K562 (cell line): ENCODE results near the gene NPB. TPM values are rescaled to one million over a fixed set of nuclear protein-coding genes. Genes with fewer than 3 reads are reported as not detected.

Experiments used
- BRCA1 ChIP-seq, 2 experiments: fragments of 450-650 bp in 1 of 2; sonication (generic) in 1 of 2; formaldehyde crosslinking in 1 of 2; IDR thresholded peaks; 2 replicates each; pipeline versions ENCODE4 v1.5.0 to v1.6.1; 2017 to 2020; ENCODE audit warnings: mild to moderate bottlenecking in 1 of 2, missing genetic modification reagents in 1 of 2
- C11orf30 ChIP-seq: fragments of 450-650 bp; IDR thresholded peaks from 2 replicates; pipeline ENCODE4 v1.6.1; 2016; ENCODE audit warnings: low read depth, mild to moderate bottlenecking
- CBX5 ChIP-seq: IDR thresholded peaks from 2 replicates; pipeline ENCODE4 v1.6.1; 2014; ENCODE audit warnings: low read depth, borderline replicate concordance
- CBX8 ChIP-seq: fragments of 200-600 bp; sonication (generic); IDR thresholded peaks from 2 replicates; pipeline ENCODE4 v1.6.1; 2012; ENCODE audit warnings: borderline replicate concordance, mixed run types, low read depth, mild to moderate bottlenecking, moderate library complexity, mixed read lengths, low read length, control low read depth, inconsistent platforms; ENCODE audit not compliant: poor library complexity, severe bottlenecking; ENCODE audit errors: extremely low read depth
- COPS2 ChIP-seq: fragments of 450-650 bp; conservative IDR thresholded peaks from 2 replicates; pipeline ENCODE4 v1.6.1; 2016; ENCODE audit warnings: mild to moderate bottlenecking, moderate library complexity
- CREBBP ChIP-seq: IDR thresholded peaks from one replicate; pipeline ENCODE4 v1.6.1; 2012; ENCODE audit warnings: low read depth, mild to moderate bottlenecking, control low read depth, inconsistent platforms, low read length
- CTCF ChIP-seq, 3 experiments: IDR thresholded peaks in 2 of 3; conservative IDR thresholded peaks in 1 of 3; 2 replicates each; pipeline ENCODE4 v1.5.1; 2011 to 2012; ENCODE audit warnings: low read length in 3 of 3, mild to moderate bottlenecking in 3 of 3, control low read depth in 2 of 3, improper control_type of control experiment in 1 of 3, inconsistent platforms in 1 of 3, low read depth in 1 of 3, mixed read lengths in 1 of 3, moderate library complexity in 1 of 3; ENCODE audit not compliant: insufficient read depth in 2 of 3
- CUX1 ChIP-seq: fragments of 200-800 bp; sonication (Bioruptor generic); IDR thresholded peaks from 2 replicates; pipeline ENCODE4 v1.6.1; 2016; ENCODE audit warnings: missing genetic modification characterization, missing compliant biosample characterization
- HLTF ChIP-seq: fragments of 450-650 bp; IDR thresholded peaks from 2 replicates; pipeline ENCODE4 v1.6.1; 2016
- HNRNPH1 ChIP-seq: fragments of 200-400 bp; formaldehyde crosslinking; optimal IDR thresholded peaks from 2 replicates; pipeline ENCODE3; 2017; ENCODE audit warnings: low read depth, mild to moderate bottlenecking, low read length, moderate library complexity
- KLF16 ChIP-seq: IDR thresholded peaks from 2 replicates; pipeline ENCODE4 v1.6.1; 2016; ENCODE audit warnings: antibody characterized with exemption
- MEF2A ChIP-seq: IDR thresholded peaks from 2 replicates; pipeline ENCODE4 v1.6.1; 2011; ENCODE audit warnings: low read depth, mild to moderate bottlenecking, low read length, moderate library complexity; ENCODE audit not compliant: control insufficient read depth
- MEIS2 ChIP-seq: fragments of 450-650 bp; IDR thresholded peaks from 2 replicates; pipeline ENCODE4 v1.6.1; 2014; ENCODE audit warnings: mild to moderate bottlenecking; ENCODE audit not compliant: partially characterized antibody
- NCOR1 ChIP-seq: fragments of 450-650 bp; IDR thresholded peaks from 2 replicates; pipeline ENCODE4 v1.6.1; 2016; ENCODE audit warnings: mild to moderate bottlenecking, moderate library complexity
- TAF15 ChIP-seq: fragments of 200-400 bp; formaldehyde crosslinking; IDR thresholded peaks from 2 replicates; pipeline ENCODE4 v1.6.1; 2017; ENCODE audit warnings: mild to moderate bottlenecking, low read depth, low read length, moderate library complexity
- TCF3 ChIP-seq: sonication (generic); formaldehyde crosslinking; IDR thresholded peaks from 2 replicates; pipeline ENCODE4 v1.4.0; 2020; ENCODE audit warnings: mild to moderate bottlenecking, missing genetic modification reagents
- ZC3H4 ChIP-seq: sonication (generic); formaldehyde crosslinking; IDR thresholded peaks from 2 replicates; pipeline ENCODE4 v1.9.0; 2021; ENCODE audit warnings: missing genetic modification reagents, borderline replicate concordance
- ZEB2 ChIP-seq: fragments of 450-650 bp; IDR thresholded peaks from 2 replicates; pipeline ENCODE4 v1.6.1; 2016
- ZNF699 ChIP-seq: fragments of 250-450 bp; sonication (Bioruptor Pico); IDR thresholded peaks from 2 replicates; pipeline ENCODE4 v1.8.0; 2021; ENCODE audit warnings: mild to moderate bottlenecking, moderate library complexity; ENCODE audit not compliant: insufficient replicate concordance
- ZNF766 ChIP-seq: fragments of 200-800 bp; sonication (Bioruptor generic); conservative IDR thresholded peaks from 2 replicates; pipeline ENCODE4 v1.6.1; 2016; ENCODE audit warnings: missing genetic modification characterization, missing compliant biosample characterization
- polyA plus RNA-seq, 8 experiments: library from polyadenylated mRNA; depleted of rRNA in 4 of 8; stranded (reverse) in 5 of 8; unstranded in 3 of 8; fragments of >200 nt; fragmentation: Nextera tagmentation in 2 of 8; fragmentation: Illumina TruSeq in 1 of 8; extraction: Ambion mirVana in 2 of 8; extraction: Trizol in 1 of 8; gene quantifications; 2 replicates each; pipeline versions ENCODE4 v1.2.1 to v1.2.3, GENCODE V29; 2011 to 2014; ENCODE audit warnings: inconsistent platforms in 1 of 8, missing spikeins in 1 of 8
- total RNA-seq, 7 experiments: library from RNA; depleted of rRNA in 6 of 7; stranded (reverse); fragments of >200 nt in 6 of 7; fragmentation: Illumina TruSeq in 2 of 7; extraction: Trizol in 2 of 7; gene quantifications; 2 replicates each; pipeline versions ENCODE4 v1.2.1 to v1.2.3, GENCODE V29; 2011 to 2021; ENCODE audit warnings: low replicate concordance in 1 of 7

The NPB gene
- total and polyA plus RNA-seq, 9 of the 15 experiments (the other 6 are each of a cell fraction or from before 2014, with no cell fraction given) = 0.03 to 0.61 (median 0.14) TPM; not detected in 2

DNA sequence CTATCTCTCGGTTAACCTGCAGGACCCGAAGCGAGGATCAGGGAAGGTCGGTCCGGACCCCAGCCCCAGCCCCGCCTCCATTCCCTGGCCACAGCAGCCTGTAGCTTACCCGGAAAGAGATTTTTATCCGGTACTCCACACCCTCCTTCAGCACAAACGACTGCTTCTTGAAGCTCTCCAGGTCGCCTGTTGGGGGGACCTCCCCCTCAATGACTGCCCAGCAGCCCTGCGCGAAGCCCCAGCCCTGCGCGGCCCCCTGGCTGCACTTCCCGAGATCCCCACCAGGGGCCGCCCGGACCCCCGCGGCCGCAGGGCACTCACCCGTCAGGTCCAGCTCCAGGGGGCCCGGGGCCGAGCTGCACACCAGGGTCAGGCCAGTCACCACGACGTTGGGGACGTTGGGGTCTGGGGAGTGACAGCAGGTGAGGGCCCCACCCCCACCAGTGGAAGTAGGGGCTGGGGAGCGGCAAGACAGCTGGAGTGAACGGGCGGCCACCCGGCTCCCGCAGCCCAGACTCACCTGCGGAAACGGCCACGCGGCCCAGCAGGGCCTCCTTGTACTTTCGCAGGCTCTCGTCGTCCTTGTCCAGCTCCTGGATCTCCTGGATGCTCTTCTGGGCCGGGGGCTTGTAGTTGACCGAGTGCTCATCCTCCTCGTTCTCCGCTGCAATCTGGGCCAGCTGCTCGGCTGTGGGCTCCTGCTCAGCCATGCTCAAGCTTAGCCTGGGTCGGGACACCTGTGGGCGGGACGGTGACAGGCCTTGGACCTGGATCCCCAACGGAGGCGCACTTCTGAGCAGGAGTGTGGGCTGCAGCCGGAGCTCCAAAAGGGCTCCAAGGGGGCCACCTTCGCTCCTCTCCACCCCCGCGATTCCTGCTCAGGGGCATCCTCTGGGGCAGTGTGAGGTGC is 32.6 kb upstream of the NPB start (continued):
- TF ChIP-seq CTCF (IDR thresholded peaks at IDR 0.05 in 2 of 3, conservative IDR thresholded peaks at IDR 0.05 in 1 of 3; ENCODE audit: insufficient read depth in 2 of 3, low read depth in 1 of 3, low read length in 3 of 3) = peak; percentile 74 to 93 (median 90)
- TF ChIP-seq KLF16 = no peak
- TF ChIP-seq ZC3H4 (CRISPR knock-in tag) = peak; percentile 47; the same call in 1 of the 2 replicates
- no peak; the same call in 1 of the 2 replicates for TF ChIP-seq TCF3 (CRISPR knock-in tag)
- TF ChIP-seq ZNF766 = no peak
- TF ChIP-seq MEIS2 = no peak
- TF ChIP-seq CUX1 (CRISPR knock-in tag) = no peak
- no peak for TF ChIP-seq ZEB2
- no peak for TF ChIP-seq COPS2
- TF ChIP-seq MEF2A = no peak
- TF ChIP-seq CBX5 = no peak
- TF ChIP-seq ZNF699 = no peak
- no peak for TF ChIP-seq HNRNPH1
- no peak for TF ChIP-seq BRCA1 (IDR thresholded peaks at IDR 0.05)
- TF ChIP-seq BRCA1 (CRISPR knock-in tag; IDR thresholded peaks at IDR 0.05) = 0 out of 2 replicates have a peak, but pooled peaks have one; percentile 34
- TF ChIP-seq C11orf30 = no peak
- 0 out of 2 replicates have a peak, but pooled peaks have one; percentile 7 for TF ChIP-seq TAF15
- no peak for TF ChIP-seq CBX8
- 0 out of 2 replicates have a peak, but pooled peaks have one; percentile 5 for TF ChIP-seq NCOR1
- TF ChIP-seq HLTF = no peak
- no peak for TF ChIP-seq CREBBP
